Kidney epithelial cell (primary cell): ENCODE data around the gene HOXD4. TPM values are rescaled to one million over a fixed set of nuclear protein-coding genes. Genes with fewer than 3 reads are reported as not detected.

Source experiments
- DNase-seq: peaks from one replicate; pipeline ENCODE4 v3.0.0-alpha.2; 2010; ENCODE audit warnings: low read depth
- H3K27me3 ChIP-seq: 2 replicates; pipeline ENCODE4 v1.6.0; 2011; ENCODE audit warnings: low read length; ENCODE audit not compliant: control insufficient read depth, insufficient read depth
- H3K36me3 ChIP-seq: 2 replicates; pipeline ENCODE4 v1.5.1; 2011; ENCODE audit warnings: low read length; ENCODE audit not compliant: control insufficient read depth, insufficient read depth
- H3K4me3 ChIP-seq: 2 replicates; pipeline ENCODE4 v1.5.1; 2011; ENCODE audit warnings: low read depth, mild to moderate bottlenecking, control low read depth, low read length
- total RNA-seq: library from RNA; depleted of rRNA; stranded (reverse); fragments of >200 nt; gene quantifications from 2 replicates; pipeline ENCODE4 v1.2.3, GENCODE V29; 2015
- TF ChIP-seq, protein P1 (sequence below): IDR thresholded peaks from 2 replicates; pipeline ENCODE4 v1.5.1; 2011; ENCODE audit warnings: mild to moderate bottlenecking, moderate library complexity, low read length, control low read depth, inconsistent platforms; ENCODE audit not compliant: insufficient read depth, poor library complexity, severe bottlenecking

The HOXD4 gene
- total RNA-seq, 1 donor from 2014 or later, result 5.4 TPM

DNA sequence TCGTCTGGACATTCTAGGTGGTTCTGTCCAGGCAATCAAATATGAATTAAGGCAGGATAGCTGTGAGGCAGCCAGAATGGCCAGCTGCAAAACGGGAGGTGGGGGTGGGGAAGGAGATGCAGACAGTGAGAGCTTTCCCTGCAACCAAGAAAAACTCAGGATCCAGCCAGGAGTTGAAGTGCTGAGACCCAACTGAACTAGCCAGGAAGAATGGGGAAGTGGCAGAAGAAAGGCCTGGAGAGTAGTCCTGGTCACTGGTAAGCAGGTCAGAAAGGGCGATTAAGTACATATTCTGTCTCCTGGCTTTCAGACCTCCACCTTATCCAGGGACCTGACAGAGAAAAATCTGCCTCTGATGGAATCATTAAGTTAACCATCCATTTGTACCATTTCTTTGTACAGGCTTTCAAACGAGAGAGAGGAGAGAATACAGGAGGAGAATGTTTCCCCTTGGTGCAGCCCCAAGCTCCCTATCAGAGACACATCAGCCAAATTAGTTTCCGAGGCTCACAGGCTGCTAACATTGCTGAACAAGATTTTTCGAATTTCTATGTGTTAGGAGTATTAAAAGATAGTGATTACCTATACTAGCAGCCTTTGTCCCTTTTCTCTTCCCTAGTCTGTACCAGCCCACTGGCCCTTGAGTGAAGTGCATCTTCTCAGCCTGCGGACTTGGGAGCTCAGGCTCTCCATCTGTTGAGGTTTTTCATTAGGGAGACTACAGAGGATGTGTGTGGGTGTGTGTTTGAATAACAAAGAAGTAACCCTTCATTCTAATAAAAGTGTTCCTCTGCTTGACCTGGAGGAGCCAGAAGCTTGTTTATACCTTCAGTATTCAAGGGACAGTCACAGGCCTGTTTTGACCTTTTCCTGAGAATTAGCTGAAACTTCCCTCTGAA lies 24.6 kb downstream of the HOXD4 start:
- TF ChIP-seq, protein P1, sequence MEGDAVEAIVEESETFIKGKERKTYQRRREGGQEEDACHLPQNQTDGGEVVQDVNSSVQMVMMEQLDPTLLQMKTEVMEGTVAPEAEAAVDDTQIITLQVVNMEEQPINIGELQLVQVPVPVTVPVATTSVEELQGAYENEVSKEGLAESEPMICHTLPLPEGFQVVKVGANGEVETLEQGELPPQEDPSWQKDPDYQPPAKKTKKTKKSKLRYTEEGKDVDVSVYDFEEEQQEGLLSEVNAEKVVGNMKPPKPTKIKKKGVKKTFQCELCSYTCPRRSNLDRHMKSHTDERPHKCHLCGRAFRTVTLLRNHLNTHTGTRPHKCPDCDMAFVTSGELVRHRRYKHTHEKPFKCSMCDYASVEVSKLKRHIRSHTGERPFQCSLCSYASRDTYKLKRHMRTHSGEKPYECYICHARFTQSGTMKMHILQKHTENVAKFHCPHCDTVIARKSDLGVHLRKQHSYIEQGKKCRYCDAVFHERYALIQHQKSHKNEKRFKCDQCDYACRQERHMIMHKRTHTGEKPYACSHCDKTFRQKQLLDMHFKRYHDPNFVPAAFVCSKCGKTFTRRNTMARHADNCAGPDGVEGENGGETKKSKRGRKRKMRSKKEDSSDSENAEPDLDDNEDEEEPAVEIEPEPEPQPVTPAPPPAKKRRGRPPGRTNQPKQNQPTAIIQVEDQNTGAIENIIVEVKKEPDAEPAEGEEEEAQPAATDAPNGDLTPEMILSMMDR, result no peak
- no peak for DNase-seq
- Histone ChIP-seq H3K36me3 (no peaks in the 10 kb centered on the region), H3K4me3 (no peak overlapping the region), H3K27me3 (no peaks in the 10 kb centered on the region)

DNA sequence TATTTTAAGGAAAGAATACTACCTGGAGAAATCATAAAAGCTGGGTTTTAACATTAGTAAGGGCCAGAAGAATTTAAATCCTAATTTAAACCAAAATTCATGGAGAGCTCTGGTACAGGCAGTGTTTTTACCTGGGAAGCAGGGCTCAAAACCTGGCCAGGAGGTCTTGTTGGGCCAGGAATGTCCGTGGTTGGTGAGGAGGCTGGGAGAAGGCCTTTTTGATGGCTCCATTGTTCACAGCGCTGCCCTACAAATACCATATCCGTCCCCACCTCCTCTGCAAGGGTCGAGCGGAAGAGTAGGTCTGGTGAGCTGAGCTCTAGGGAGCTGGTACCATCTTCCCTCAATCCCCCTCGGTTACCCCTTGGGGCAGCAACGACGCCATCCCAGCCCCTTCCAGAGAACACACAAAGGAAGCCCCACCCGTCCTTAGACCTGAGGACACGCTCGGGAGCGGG lies 26.3 kb downstream of the HOXD4 start:
- DNase-seq, result no peak
- H3K4me3 ChIP-seq, result peak overlapping the region; percentile 39
- TF ChIP-seq, protein P1, result no peak

DNA sequence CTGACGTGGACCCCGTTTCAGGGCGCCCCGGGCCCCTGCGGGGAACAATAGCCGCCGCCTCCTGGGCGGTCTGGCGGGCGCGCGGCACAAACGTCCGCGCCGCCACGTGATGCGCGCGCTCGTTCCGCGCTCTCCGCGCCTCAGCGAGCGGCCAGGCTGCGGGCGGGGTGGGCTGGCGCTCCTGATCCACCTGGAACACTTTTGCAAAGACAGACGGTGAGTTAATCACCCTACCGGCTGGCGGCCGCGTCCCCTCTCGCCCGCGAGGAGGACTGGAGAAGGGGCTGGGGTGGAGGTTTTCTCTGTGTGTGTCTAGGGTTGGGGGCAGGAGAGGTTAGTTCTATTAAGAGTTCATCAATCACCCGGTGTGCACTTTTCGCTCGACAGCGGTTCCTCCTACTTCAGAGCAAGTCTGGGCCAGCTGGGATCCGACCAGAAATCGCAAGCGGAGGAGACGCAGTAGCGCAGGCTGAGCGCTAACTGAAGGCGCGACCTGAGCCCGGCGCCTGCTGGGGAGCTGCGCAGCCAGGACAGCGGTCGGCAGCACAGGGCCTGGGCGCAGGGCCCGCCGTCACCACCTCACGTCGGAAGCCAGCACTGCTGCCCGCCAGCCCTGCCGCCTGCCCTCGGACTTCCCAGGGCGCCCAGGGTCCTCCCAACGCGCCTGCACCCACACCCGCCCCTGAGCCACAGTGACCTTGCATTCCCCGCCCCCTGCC lies 26.8 kb downstream of the HOXD4 start:
- peak overlapping the region; percentile 39 for H3K4me3 ChIP-seq
- H3K27me3 ChIP-seq, result no peaks in the 10 kb centered on the region
- H3K36me3 ChIP-seq, result no peaks in the 10 kb centered on the region
- TF ChIP-seq, protein P1, result no peak
- DNase-seq, result no peak

More for the DNA sequence above, 26.3 kb downstream of the HOXD4 start:
- no peaks in the 10 kb centered on the region for H3K36me3 ChIP-seq
- no peaks in the 10 kb centered on the region for H3K27me3 ChIP-seq

DNA sequence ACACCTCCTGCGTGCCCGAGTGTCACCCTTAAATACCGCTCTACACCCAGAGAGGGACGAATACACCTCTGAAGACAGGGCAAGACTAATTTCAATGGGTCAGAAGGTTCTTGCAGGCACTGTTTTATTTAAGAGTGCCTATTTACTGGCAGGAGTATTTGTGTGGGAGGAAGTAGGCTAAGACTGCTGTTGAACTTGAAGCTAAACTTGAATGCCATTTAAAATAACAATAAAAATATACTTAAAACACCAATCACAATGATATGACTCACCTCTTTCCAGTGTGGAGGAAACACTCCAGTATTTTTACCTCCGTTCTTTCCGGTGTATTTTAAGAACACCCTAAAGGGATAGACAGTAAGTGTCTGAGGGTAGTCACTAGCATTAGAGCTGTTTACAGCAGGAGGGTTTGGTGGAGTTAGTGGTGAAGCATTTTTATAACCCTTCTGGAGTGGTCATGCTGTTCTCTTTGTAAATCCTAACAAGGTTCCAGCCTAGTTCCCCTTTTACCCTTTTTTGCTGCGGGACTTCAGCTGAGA lies 27.5 kb downstream of the HOXD4 start:
- DNase-seq, result no peak
- Histone ChIP-seq H3K36me3 (no peaks in the 10 kb centered on the region), H3K27me3 (no peaks in the 10 kb centered on the region), H3K4me3 (peak overlapping the region; percentile 39)
- TF ChIP-seq, protein P1, result no peak

- no peak overlapping the region for H3K4me3 ChIP-seq
- no peak for DNase-seq
- TF ChIP-seq, protein P1, result no peak
- H3K36me3 ChIP-seq, result no peaks in the 10 kb centered on the region
- H3K27me3 ChIP-seq, result no peaks in the 10 kb centered on the region
Observed at GRCh38 chr2:176181551-176181950, 30.2 kb downstream of the HOXD4 start.
